Neural progenitor cell (in vitro differentiated cells): Measurements from ENCODE around the gene NXNL2.

Experiments
- CTCF ChIP-seq: fragments of 200-600 bp; sonication (generic); IDR thresholded peaks from 2 replicates; pipeline ENCODE4 v1.5.1; 2017; ENCODE audit warnings: antibody characterized with exemption, mild to moderate bottlenecking
- EZH2phosphoT487 ChIP-seq: fragments of 200-600 bp; sonication (generic); IDR thresholded peaks from 2 replicates; pipeline ENCODE4 v1.6.1; 2017; ENCODE audit warnings: antibody characterized with exemption

- TF ChIP-seq CTCF (no peak), EZH2phosphoT487 (no peak)
These were observed 2.2 kb downstream of the NXNL2 start for GRCh38 chr9:88536951-88537760.
